Measurements from ENCODE around the gene ELFN2.

ELFN2 gene

GRCh38 chr22:37457093-37457893 lies 30.0 kb upstream of the ELFN2 start:
- peak; percentile 23; the same call in 1 of the 2 replicates for TF ChIP-seq FOXM1 (IDR thresholded peaks at IDR 0.05; ENCODE audit: borderline replicate concordance)
- no peak for TF ChIP-seq HDGF (IDR thresholded peaks at IDR 0.05; ENCODE audit: borderline replicate concordance)
- no peak for TF ChIP-seq FOXK2 (IDR thresholded peaks at IDR 0.05)
- ChIA-PET POLR2A (interaction anchor here (1.3 kb wide), 1 partner anchor 139 kb away, joined by 3 read pairs; no protein-coding TSS in a partner anchor), CTCF (interaction anchor here (0.9 to 4.3 kb wide), 5 partner anchors 8 to 153 kb away, joined by 3 to 46 read pairs (median 4); no protein-coding TSS in a partner anchor)
- DNase-seq (ENCODE audit: extremely low spot score): peak; percentile 93

- CTCF ChIA-PET: interaction anchor here (0.7 to 4.3 kb wide), 5 partner anchors 16 to 151 kb away, joined by 3 to 46 read pairs (median 3); no protein-coding TSS in a partner anchor
- no peak for DNase-seq (ENCODE audit: extremely low spot score)
- POLR2A ChIA-PET: no interaction called here
- TF ChIP-seq FOXM1 (IDR thresholded peaks at IDR 0.05; ENCODE audit: borderline replicate concordance) (no peak), LEF1 (IDR thresholded peaks at IDR 0.05; ENCODE audit: borderline replicate concordance) (no peak), TARDBP (IDR thresholded peaks at IDR 0.05) (no peak), SP1 (IDR thresholded peaks at IDR 0.05) (no peak), HDGF (IDR thresholded peaks at IDR 0.05; ENCODE audit: borderline replicate concordance) (no peak), ARNT (IDR thresholded peaks at IDR 0.05) (no peak), ZNF384 (IDR thresholded peaks at IDR 0.05) (no peak), CTBP1 (IDR thresholded peaks at IDR 0.05; ENCODE audit: borderline replicate concordance) (no peak), PKNOX1 (IDR thresholded peaks at IDR 0.05) (no peak), L3MBTL2 (conservative IDR thresholded peaks at IDR 0.05) (no peak), FOXA1 (IDR thresholded peaks at IDR 0.05) (no peak), ELF4 (IDR thresholded peaks at IDR 0.05) (no peak), FOXK2 (IDR thresholded peaks at IDR 0.05) (no peak), SUZ12 (IDR thresholded peaks at IDR 0.05) (no peak), BHLHE40 (IDR thresholded peaks at IDR 0.05; ENCODE audit: borderline replicate concordance) (no peak), NFRKB (IDR thresholded peaks at IDR 0.05) (no peak)
These were observed 29.1 kb upstream of the ELFN2 start for GRCh38 chr22:37456346-37456745.

- no peak for DNase-seq (ENCODE audit: extremely low spot score)
- TF ChIP-seq SP1 (IDR thresholded peaks at IDR 0.05): no peak
- TF ChIP-seq TARDBP (IDR thresholded peaks at IDR 0.05): no peak
- TF ChIP-seq SUZ12 (IDR thresholded peaks at IDR 0.05): no peak
- no peak for TF ChIP-seq ZNF384 (IDR thresholded peaks at IDR 0.05)
- no peak for TF ChIP-seq BHLHE40 (IDR thresholded peaks at IDR 0.05; ENCODE audit: borderline replicate concordance)
- TF ChIP-seq L3MBTL2 (conservative IDR thresholded peaks at IDR 0.05): no peak
- no peak for TF ChIP-seq HDGF (IDR thresholded peaks at IDR 0.05; ENCODE audit: borderline replicate concordance)
- TF ChIP-seq LEF1 (IDR thresholded peaks at IDR 0.05; ENCODE audit: borderline replicate concordance): no peak
- TF ChIP-seq CTBP1 (IDR thresholded peaks at IDR 0.05; ENCODE audit: borderline replicate concordance): no peak
- TF ChIP-seq ELF4 (IDR thresholded peaks at IDR 0.05): no peak
- TF ChIP-seq FOXK2 (IDR thresholded peaks at IDR 0.05): no peak
- TF ChIP-seq FOXA1 (IDR thresholded peaks at IDR 0.05): no peak
- POLR2A ChIA-PET: no interaction called here
- CTCF ChIA-PET: interaction anchor here (0.8 to 4.3 kb wide), 4 partner anchors 17 to 151 kb away, joined by 3 to 46 read pairs (median 4); no protein-coding TSS in a partner anchor
These were observed 28.6 kb upstream of the ELFN2 start for GRCh38 chr22:37455896-37456295.

- ChIA-PET CTCF (interaction anchor here (0.5 to 4.3 kb wide), 5 partner anchors 18 to 152 kb away, joined by 3 to 46 read pairs (median 3); no protein-coding TSS in a partner anchor), POLR2A (no interaction called here)
- no peak for DNase-seq (ENCODE audit: extremely low spot score)
- TF ChIP-seq BHLHE40 (IDR thresholded peaks at IDR 0.05; ENCODE audit: borderline replicate concordance) (no peak), TARDBP (IDR thresholded peaks at IDR 0.05) (no peak), ELF4 (IDR thresholded peaks at IDR 0.05) (no peak), PKNOX1 (IDR thresholded peaks at IDR 0.05) (no peak), FOXA1 (IDR thresholded peaks at IDR 0.05) (no peak), FOXK2 (IDR thresholded peaks at IDR 0.05) (no peak), ARNT (IDR thresholded peaks at IDR 0.05) (no peak), ZNF384 (IDR thresholded peaks at IDR 0.05) (no peak), SP1 (IDR thresholded peaks at IDR 0.05) (no peak), L3MBTL2 (conservative IDR thresholded peaks at IDR 0.05) (no peak)
These were observed 27.8 kb upstream of the ELFN2 start for GRCh38 chr22:37454857-37455686.

- CTCF ChIA-PET: interaction anchor here (1.0 kb wide), 1 partner anchor 19 kb away, joined by 3 read pairs; no protein-coding TSS in a partner anchor
- no peak for DNase-seq (ENCODE audit: extremely low spot score)
- TF ChIP-seq FOXM1 (IDR thresholded peaks at IDR 0.05; ENCODE audit: borderline replicate concordance): no peak
- TF ChIP-seq SP1 (IDR thresholded peaks at IDR 0.05): no peak
- no peak for TF ChIP-seq HDGF (IDR thresholded peaks at IDR 0.05; ENCODE audit: borderline replicate concordance)
- TF ChIP-seq ZNF384 (IDR thresholded peaks at IDR 0.05): no peak
- no peak for TF ChIP-seq TARDBP (IDR thresholded peaks at IDR 0.05)
- TF ChIP-seq NFRKB (IDR thresholded peaks at IDR 0.05): no peak
- TF ChIP-seq CTBP1 (IDR thresholded peaks at IDR 0.05; ENCODE audit: borderline replicate concordance): no peak
- TF ChIP-seq BHLHE40 (IDR thresholded peaks at IDR 0.05; ENCODE audit: borderline replicate concordance): no peak
- no peak for TF ChIP-seq ELF4 (IDR thresholded peaks at IDR 0.05)
- TF ChIP-seq SUZ12 (IDR thresholded peaks at IDR 0.05): no peak
- TF ChIP-seq L3MBTL2 (conservative IDR thresholded peaks at IDR 0.05): no peak
- TF ChIP-seq PKNOX1 (IDR thresholded peaks at IDR 0.05): no peak
- TF ChIP-seq FOXK2 (IDR thresholded peaks at IDR 0.05): no peak
- no peak for TF ChIP-seq ARNT (IDR thresholded peaks at IDR 0.05)
- no peak for TF ChIP-seq LEF1 (IDR thresholded peaks at IDR 0.05; ENCODE audit: borderline replicate concordance)
- no peak for TF ChIP-seq FOXA1 (IDR thresholded peaks at IDR 0.05)
- POLR2A ChIA-PET: no interaction called here
These were observed 26.4 kb upstream of the ELFN2 start for GRCh38 chr22:37453696-37454095.
